ENCODE data around the gene SYNE2.

- no peak for TF ChIP-seq CTCF (IDR thresholded peaks at IDR 0.05; ENCODE audit: insufficient read depth, low read length)
- TF ChIP-seq REST (IDR thresholded peaks at IDR 0.05; ENCODE audit: insufficient replicate concordance, low read depth), result no peak
- TF ChIP-seq POLR2AphosphoS5 (IDR thresholded peaks at IDR 0.05; ENCODE audit: low read depth), result no peak
- TF ChIP-seq SPI1 (IDR thresholded peaks at IDR 0.05; ENCODE audit: borderline replicate concordance, low read depth), result no peak
- TF ChIP-seq GABPA (IDR thresholded peaks at IDR 0.05; ENCODE audit: low read depth), result no peak
Observed at GRCh38 chr14:64158608-64159007, 305.8 kb downstream of the SYNE2 start.

All from HL-60 (cell line).